Measurements from ENCODE around the gene PFKFB4.
A peak's percentile ranks its signal among the peaks of the same experiment; 100 is the strongest.

DNA sequence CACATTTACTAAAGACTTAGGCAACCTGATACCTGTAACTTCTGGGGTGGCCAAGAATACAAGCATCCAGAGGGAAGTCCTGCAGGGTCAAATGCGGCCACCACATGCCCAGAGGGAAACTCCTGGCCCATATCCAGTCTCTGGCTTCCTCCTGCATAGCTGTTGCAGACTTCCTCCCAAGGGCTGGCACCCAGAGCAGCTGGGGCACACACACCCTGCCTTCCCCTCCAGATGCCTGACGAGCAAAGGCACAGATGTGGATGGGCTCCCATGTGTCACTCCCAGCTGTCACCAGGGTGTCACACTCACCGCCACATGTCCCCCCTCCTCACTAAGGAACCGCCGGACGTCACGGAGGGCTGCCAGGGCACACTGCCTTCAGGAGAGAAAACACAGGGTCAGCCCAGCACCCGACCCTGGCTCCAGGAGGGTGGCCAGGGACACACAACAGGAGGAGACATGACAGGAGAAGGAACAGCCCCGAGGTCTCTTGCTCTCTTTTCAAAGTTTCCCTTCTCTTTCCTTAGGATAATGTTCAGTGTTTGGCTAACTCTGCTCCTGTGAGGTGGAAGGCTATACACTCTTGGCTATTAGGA is 13.2 kb downstream of the PFKFB4 start:
- TF ChIP-seq, protein P1, sequence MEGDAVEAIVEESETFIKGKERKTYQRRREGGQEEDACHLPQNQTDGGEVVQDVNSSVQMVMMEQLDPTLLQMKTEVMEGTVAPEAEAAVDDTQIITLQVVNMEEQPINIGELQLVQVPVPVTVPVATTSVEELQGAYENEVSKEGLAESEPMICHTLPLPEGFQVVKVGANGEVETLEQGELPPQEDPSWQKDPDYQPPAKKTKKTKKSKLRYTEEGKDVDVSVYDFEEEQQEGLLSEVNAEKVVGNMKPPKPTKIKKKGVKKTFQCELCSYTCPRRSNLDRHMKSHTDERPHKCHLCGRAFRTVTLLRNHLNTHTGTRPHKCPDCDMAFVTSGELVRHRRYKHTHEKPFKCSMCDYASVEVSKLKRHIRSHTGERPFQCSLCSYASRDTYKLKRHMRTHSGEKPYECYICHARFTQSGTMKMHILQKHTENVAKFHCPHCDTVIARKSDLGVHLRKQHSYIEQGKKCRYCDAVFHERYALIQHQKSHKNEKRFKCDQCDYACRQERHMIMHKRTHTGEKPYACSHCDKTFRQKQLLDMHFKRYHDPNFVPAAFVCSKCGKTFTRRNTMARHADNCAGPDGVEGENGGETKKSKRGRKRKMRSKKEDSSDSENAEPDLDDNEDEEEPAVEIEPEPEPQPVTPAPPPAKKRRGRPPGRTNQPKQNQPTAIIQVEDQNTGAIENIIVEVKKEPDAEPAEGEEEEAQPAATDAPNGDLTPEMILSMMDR (IDR thresholded peaks at IDR 0.05; ENCODE audit: insufficient read depth, low read length), result no peak
- TF ChIP-seq, protein P2, sequence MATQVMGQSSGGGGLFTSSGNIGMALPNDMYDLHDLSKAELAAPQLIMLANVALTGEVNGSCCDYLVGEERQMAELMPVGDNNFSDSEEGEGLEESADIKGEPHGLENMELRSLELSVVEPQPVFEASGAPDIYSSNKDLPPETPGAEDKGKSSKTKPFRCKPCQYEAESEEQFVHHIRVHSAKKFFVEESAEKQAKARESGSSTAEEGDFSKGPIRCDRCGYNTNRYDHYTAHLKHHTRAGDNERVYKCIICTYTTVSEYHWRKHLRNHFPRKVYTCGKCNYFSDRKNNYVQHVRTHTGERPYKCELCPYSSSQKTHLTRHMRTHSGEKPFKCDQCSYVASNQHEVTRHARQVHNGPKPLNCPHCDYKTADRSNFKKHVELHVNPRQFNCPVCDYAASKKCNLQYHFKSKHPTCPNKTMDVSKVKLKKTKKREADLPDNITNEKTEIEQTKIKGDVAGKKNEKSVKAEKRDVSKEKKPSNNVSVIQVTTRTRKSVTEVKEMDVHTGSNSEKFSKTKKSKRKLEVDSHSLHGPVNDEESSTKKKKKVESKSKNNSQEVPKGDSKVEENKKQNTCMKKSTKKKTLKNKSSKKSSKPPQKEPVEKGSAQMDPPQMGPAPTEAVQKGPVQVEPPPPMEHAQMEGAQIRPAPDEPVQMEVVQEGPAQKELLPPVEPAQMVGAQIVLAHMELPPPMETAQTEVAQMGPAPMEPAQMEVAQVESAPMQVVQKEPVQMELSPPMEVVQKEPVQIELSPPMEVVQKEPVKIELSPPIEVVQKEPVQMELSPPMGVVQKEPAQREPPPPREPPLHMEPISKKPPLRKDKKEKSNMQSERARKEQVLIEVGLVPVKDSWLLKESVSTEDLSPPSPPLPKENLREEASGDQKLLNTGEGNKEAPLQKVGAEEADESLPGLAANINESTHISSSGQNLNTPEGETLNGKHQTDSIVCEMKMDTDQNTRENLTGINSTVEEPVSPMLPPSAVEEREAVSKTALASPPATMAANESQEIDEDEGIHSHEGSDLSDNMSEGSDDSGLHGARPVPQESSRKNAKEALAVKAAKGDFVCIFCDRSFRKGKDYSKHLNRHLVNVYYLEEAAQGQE (IDR thresholded peaks at IDR 0.05; ENCODE audit: insufficient replicate concordance, low read depth), result no peak
- TF ChIP-seq POLR2AphosphoS5 (IDR thresholded peaks at IDR 0.05; ENCODE audit: low read depth) (peak; percentile 97), SPI1 (IDR thresholded peaks at IDR 0.05; ENCODE audit: borderline replicate concordance, low read depth) (peak; percentile 87)
